ENCODE results near the gene IPO11.
"Not testable (repeated sequence)": the region's sequence is repeated elsewhere in the genome, so short reads cannot be mapped to it uniquely, and the experiment has no call there.

The IPO11 gene

DNA sequence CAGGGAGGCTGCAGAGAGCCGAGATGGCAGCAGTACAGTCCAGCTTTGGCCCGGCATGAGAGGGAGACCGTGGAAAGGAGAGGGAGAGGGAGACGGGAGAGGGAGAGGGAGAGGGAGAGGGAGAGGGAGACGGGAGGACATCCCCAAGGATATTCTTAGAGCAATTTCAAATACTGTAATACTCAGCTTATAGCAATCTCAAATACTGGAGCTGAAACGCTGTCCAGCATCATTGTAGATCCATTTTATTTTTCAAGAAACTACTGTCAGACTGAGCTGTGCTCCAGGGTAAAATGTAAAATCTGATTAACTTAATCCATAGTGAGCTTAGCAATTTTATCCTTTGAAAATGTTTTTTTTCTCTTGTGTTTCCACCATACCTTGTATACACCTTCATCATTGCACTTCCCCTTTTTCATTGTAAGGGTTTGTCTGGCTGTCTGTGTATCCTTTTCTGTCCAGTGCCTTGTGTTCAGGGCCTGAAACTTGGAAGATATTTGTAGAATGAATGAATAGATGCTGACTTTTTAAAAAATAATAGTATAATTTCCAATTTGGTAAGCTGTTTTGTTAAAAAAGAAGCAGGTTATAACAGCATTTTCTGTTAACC is 102.1 kb downstream of the IPO11 start:
- DNase-seq (ENCODE audit: low read depth), result no peak

DNA sequence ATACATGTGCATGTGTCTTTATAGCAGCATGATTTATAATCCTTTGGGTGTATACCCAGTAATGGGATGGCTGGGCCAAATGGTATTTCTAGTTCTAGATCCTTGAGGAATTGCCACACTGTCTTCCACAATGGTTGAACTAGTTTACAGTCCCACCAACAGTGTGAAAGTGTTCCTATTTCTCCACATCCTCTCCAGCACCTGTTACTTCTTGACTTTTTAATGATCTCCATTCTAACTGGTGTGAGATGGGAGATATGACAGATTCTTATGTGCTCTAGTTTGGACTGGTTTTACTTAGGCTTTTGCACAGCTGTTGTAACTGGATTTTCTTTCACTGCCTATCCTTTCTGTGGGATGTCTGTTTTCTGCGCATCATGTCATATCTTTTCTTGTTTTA is 108.2 kb downstream of the IPO11 start:
- not testable (repeated sequence) for DNase-seq (ENCODE audit: low read depth)

DNA sequence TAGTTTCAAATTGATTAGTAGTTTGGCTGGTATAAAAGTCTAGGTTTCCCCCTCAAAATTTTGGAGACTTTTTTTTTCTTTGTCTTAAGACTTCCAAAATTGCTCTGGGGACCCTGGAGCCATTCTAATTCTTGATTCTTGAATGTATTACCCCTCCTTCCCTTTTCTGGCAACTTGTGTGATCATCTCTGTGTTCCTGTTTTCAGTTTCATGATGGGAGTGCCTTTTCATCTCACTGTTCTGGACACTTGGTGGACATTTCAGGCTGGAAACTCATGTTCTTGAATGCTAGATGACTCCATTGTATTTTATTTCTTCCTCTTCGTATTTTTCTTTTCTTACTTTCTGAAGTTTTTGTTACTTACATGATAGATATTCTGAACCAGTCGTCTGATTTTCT is 108.8 kb downstream of the IPO11 start:
- DNase-seq (ENCODE audit: low read depth), result no peak

DNA sequence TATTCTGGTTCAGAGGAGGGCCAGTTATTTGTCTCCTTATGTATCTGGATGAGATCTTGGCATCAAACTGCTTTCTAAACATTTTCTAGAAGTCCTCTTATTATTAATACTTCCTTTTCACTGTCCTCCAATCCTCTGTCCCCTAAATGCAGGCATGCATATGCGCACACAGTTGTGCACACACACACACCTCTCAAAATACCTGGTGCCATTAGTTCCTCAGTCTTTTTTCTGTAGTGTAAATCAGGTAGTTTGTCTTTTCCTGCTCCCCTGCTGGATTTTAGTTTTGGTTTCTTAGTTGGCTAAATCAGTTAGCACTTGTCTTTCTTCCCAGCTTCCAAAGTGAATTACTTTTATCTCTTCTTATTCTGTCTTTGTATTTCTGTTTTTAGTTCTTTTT is 110.2 kb downstream of the IPO11 start:
- DNase-seq (ENCODE audit: low read depth), result no peak

DNA sequence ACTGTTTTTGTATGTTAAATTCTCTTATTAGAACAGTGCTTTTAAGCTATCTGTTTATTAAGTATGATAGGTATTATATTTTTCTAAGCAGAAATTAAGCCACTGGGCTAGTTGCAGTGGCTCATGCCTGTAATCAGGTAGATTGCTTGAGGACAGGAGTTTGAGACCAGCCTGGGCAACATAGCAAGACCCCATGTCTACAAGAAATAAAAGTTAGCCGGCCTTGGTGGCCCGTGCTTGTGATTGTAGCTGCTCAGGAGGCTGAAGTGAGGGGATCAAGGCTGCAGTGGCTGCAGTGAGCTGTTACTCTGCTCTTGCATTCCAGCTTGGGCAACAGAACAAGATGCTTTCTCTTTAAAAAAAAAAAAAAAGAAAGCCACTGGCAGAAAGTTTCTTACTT is 121.0 kb downstream of the IPO11 start:
- DNase-seq (ENCODE audit: low read depth), result no peak

DNA sequence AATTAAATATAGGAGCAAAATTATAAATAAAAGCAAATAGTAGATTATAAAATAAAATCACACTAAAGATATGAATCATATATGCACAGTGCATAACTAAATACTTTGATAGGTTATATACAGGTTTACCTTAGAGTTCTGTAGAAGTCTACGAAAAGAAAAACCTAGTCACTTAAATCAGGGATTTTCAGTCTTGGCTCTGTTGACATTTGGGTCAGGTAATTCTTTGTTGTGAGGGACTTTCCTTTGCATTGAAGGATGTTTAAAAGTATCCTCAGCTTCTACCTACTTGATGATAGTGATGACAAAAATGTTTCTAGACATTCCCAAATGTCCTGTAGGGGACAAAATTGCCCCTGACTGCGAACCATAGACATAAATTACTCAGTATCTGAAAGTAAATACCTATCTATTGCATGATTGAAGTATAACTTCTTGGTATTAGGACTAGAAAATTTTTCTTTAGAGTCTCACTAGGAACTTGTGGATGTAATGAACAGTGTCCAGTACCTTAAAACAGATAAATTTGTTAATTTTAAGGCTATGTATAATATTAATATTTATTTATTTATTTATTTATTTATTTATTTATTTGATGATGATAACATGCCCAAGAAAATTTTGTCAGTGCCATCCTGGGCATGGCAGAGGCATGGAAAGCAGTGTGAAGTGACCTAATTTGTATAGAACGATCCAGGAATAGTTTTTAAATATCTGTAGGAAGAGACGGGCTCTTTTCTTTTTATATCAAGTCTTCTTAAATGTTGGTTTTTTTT is 122.1 kb downstream of the IPO11 start:
- no peak for DNase-seq (ENCODE audit: low read depth)

DNA sequence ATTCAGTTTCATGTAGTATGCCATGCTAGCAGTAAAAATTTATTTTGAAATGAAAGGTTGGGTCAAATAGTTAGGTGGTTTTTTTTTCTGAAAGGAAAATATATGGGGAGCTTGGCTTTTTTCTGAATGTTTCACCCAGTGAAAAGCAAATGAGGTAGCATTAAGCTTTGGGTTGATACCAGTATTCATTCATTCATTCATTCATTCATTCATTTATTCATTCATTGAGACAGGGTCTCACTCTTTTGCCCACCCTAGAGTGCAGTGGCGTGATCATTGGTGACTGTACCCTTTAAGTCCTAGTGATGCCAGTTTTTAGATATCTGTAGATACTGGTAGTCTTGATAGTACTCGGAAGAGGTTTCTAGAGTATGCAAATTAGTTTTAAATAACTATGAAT is 123.7 kb downstream of the IPO11 start:
- DNase-seq (ENCODE audit: low read depth), result no peak

DNA sequence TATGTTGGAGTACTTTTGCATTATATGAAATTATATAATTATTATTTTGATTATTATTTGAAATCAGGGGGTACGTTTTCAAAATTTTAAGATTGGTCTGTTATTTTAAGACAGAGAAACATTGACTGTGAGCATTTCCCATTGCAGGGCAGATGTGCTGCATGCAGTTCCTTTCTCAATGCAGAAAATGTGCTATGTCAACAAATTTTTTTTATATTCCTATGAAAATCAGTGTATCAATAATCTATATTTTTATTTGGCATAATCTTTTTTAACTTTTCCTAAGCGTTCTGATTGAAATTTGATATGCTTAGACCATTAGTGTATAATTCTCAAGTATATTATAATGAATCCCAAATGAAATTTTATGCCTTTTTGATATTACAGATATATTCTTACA is 124.2 kb downstream of the IPO11 start:
- no peak for DNase-seq (ENCODE audit: low read depth)

DNA sequence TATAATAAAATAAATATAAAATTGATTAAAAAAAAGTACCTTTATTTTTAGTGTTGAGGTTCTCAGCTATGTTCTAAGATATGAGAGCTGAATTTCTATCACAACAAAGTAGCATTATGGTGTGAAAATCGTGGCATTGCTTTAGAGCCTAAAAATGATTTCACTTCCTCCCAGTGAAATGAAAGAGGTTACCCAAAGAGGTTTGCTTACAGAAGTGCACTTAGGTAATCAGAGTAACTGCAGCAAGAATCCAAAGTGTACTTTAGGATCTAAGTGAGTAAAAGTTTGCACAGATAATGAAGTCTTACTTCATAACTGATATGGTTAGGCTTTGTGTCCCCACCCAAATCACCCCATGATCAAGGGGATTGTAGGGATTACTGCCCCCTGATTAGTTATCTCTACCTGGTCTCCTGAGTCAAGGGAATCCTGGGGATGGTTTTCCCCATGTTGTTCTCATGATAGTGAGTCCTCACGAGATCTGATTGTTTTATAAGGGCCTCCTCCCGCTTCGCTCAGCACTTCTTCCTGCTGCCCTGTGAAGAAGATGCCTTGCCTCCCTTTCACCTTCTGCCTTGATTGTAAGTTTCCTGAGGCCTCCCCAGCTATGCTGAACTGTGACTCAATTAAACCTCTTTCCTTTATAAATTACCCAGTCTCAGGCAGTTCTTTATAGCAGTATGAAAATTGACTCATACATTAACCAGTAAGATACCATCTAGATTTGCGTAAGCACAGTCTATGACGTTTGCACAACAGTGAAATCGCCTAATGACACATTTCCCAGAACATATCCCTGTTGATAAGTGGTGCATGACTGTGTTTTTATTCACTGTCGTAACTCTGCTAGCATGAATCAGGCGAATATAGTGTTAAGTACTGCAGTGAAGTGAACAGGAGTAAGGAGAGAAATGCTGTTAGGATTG is 125.7 kb downstream of the IPO11 start:
- DNase-seq (ENCODE audit: low read depth), result no peak

DNA sequence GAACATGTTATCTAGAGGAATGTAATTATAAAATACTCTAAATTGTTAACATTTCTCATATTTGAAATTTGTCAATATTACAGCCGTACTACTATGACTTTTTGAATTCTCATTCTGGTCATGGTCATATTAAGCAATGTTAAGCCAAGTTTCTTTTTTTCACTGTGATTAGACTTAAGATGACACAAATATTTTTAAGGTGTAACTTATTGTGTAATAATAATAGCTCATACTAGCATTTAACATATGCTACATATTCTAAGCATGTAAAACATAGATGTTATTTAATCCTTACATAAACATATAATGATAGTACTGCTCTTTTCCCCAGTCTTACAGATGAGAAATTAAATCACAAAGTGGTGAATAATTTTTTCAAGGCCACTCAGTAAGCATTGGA is 130.2 kb downstream of the IPO11 start:
- no peak for DNase-seq (ENCODE audit: low read depth)

DNA sequence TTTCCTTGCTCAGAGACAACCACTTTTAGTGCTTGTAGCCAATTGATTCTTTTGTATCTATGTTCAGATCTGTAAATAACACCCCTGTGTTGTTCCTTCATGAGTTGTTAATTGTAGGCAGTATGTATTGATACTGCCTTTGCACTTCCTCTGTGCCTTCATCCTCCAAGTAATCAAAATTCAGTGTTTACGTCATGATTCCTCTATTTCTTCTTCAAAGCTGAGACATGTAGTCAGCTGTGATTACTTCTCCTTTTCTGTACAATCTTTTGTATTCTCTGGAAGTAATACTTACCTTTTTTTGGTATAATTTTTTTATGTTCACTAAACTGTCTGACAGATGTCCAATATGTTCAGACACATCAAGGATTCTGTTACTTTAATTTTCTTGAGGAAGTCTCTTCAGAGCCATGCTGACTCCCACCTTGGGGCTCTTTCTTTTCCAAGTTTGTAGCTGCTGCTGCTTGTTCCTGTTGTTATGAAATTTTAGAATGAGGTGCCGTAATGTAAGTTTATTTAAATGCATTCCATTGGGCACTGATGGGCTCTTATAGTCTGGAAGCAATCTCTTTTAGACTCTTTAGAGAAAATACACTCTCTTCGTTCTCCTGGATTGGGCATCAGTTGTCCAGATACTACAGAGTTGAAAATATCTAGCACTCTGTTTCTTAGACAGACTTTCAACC is 135.5 kb downstream of the IPO11 start:
- DNase-seq (ENCODE audit: low read depth), result no peak

DNA sequence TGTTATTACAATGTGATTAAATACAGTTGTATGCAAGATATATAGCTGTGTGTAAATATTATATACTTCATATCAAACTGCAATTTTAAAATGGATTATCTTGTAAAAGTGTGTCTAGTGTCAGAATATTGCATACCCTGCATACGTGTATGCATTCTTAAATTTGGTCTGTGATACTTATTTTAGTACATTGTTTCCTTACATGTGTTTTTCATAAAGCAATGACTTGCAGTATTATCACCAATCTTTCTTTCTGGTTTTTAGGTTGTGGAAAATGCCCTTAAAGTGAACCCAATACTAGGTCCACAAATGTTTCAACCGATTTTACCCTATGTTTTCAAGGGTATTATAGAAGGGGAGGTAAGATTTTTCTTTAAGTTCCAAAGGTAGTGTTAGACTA is 137.5 kb downstream of the IPO11 start:
- DNase-seq (ENCODE audit: low read depth), result no peak

DNA sequence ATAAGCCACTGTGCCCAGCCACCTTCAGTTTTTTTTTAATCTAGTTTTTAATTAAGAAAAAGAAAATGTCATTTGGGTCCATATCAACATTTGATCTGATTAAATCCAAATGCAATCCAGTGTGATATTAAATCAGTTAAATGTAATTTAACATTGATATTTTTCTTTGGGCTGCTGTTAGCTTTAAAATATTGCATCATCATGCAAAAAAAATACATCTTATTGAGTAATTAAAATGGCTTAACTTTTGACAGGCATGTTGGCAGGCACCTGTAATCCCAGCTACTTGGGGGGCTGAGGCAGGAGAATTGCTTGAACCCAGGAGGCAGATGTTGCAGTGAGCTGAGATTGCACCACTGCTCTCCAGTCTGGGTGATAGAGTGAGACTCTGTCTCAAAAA is 143.4 kb downstream of the IPO11 start:
- DNase-seq (ENCODE audit: low read depth), result no peak

DNA sequence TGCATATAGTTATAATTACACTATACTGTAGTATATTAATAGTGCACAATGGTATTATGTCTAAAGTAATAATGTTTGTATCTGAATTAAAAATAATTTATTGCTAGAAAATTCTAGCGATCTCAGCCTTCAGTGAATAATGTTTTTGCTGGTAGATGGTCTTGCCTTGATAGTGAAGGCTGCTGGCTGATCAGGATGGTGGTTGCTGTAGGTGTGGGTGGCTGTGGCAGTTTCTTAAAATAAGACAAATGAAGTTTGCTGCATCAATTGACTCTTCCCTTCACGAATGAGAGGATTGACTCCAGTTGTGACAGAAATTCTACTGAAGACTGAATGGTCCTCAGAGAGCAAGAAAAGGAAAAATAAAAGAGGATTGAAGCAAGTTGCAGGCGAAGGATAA is 146.4 kb downstream of the IPO11 start:
- no peak for DNase-seq (ENCODE audit: low read depth)

DNA sequence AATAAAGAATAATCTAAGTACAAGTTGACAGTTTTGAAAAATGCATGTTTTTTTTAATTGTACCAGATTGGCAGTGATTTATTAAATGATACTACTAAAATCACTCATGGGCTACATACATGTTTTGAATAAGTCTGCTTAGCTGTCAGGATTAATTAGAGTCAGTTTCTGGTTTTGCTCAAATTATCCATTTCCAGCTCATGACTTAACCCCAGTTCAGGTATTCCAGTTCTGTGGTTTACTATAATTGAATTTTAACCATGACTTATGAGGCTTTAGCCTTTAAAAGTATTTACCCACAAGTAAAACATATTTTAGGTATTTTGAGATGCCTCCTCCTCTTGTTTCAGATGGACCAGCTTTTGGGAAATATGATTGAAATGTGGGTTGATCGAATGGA is 148.2 kb downstream of the IPO11 start:
- no peak for DNase-seq (ENCODE audit: low read depth)

DNA sequence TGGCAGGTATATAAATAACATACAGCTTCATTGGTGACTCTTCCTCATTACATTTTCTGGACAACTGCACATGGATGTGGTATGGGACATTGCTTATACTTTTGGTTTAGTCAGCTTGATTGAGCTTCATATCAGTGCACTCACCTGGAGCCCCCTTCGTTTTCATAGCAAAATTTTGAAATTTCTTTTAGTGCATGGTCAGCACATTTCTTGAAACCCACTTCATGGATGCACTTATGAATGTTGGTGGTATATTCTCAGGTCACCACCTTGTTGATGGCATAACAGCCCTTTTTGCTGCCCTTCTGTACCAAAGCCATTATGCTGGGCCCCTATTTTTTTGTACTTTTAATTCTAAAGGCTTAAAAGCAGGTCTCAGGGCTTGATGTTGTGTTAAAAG is 149.3 kb downstream of the IPO11 start:
- no peak for DNase-seq (ENCODE audit: low read depth)

DNA sequence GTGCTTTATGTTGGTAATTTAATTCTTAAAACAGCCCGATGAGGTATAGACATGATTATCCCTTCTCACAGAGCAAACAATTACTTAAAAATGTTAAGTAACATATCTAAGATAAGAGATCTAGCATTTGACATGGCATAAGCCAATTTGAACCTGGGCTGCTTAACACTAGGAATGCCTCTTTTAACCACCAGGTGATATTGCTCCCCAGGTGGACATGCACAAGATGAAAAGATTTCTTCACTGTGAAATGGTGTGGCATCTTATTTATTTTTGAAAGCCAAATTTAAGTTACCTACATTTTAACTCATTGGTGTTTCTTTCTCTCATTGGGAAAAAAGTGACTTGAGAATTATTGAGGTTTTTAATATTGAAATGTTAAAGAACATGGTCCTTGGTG is 150.3 kb downstream of the IPO11 start:
- DNase-seq (ENCODE audit: low read depth), result no peak

DNA sequence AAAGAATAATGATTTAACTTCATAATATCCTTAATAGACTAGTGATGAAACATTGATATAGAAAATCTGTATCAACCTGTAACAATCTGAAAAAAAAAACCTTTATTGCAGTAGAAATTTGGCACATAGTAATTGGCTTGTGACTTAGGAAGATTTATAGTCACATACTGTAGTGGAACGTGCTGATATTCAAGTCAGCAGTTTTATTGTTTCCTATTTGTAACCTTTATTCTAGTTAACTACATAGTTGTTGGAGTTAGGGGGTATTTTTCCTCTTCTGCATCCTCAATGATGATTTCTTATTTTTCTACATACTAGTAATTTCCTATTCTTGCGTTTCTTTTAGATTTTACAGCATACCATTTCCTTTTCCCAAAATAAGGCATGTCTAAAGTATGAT is 151.5 kb downstream of the IPO11 start:
- no peak for DNase-seq (ENCODE audit: low read depth)

DNA sequence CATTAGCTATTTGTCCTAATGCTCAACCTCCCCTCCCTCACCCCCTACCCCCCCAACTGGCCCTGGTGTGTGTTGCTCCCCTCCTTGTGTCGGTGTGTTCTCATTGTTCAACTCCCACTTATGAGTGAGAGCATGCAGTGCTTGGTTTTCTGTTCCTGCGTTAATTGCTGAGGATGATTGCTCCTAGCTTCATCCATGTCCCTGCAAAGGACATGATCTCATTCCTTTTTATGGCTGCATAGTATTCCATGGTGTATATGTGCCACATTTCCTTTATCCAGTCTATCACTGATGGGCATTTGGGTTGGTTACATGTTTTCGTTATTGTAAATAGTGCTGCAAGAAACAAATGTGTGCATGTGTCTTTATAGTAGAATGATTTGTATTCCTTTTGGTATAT is 153.2 kb downstream of the IPO11 start:
- DNase-seq (ENCODE audit: low read depth), result not testable (repeated sequence)

DNA sequence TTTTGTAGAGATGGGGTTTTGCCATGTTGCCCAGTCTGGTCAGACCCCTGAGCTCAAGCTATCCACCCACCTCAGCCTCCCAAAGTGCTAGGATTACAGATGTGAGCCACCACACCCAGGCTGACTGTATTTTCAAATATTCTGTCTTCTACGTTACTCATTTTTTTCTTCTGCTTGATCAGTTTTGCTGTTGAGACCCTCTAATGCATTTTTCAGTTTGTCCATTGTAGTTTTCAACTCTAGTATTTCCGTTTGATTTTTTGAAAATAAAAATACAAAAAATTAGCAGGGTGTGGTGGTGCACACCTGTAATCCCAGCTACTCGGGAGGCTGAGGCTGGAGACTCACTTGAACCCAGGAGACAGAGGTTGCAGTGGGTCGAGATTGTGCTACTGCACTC is 155.6 kb downstream of the IPO11 start:
- no peak for DNase-seq (ENCODE audit: low read depth)

DNA sequence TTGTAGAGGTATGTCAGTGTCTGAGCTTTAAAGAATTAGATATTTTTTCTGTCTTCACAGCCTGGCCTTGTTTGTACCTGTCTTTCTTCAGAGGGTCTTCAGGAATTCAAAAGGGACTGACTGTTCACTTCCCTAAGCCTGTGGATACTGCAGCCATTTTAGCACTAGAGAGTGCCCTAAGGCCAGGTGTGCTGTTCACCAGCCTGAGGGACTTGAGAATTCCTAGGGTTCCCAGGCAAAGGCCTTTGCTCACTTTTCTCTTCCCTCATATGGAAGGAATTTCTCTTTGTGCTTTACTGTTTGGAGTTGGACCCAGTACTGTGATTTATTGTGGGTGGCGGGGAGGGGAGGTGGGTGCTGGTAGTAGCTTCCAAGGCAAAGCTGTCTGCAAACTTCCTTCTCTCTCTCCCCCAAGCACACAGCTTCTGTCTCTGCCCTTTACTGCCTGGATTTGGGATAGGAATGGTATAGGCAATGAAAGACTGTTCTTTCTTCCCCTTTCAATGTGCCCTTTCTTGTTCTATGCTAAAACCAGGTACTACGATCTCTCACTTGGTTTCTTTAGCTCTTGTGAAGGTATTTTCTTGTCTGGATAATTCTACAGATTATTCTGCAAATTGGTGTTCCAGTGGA is 156.4 kb downstream of the IPO11 start:
- no peak for DNase-seq (ENCODE audit: low read depth)

DNA sequence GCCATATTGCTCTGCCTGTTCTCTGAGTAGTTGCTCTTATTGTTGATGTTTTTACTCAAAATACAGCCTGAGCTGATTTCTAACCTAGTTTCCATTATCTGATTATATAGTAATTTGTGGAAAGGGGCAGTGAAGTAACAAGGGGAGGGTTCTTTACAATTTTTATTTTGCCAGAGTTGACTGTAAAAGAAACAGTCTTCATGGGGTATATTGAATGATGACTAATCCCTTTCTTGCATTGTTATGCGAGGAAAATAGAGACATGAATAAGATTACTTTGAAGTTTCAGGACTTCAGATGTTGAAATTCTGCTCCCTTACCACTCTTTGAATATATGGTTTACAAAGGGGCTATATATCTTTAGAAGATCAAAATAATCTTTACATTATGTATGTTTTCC is 156.9 kb downstream of the IPO11 start:
- no peak for DNase-seq (ENCODE audit: low read depth)

Measured in activated T-helper 1 cell treated with Interleukin-2 at 50 U/mL for 16 hours (primary cell).